NCI-H526 (cell line): ENCODE data around the gene NMNAT2.
"Not testable (repeated sequence)": the region's sequence is repeated elsewhere in the genome, so short reads cannot be mapped to it uniquely, and the experiment has no call there.

Experiments
- DNase-seq, 2 experiments: peaks; one replicate each; lab custom pipeline; 2025; lab: John Stamatoyannopoulos, UW

NMNAT2 gene

DNA sequence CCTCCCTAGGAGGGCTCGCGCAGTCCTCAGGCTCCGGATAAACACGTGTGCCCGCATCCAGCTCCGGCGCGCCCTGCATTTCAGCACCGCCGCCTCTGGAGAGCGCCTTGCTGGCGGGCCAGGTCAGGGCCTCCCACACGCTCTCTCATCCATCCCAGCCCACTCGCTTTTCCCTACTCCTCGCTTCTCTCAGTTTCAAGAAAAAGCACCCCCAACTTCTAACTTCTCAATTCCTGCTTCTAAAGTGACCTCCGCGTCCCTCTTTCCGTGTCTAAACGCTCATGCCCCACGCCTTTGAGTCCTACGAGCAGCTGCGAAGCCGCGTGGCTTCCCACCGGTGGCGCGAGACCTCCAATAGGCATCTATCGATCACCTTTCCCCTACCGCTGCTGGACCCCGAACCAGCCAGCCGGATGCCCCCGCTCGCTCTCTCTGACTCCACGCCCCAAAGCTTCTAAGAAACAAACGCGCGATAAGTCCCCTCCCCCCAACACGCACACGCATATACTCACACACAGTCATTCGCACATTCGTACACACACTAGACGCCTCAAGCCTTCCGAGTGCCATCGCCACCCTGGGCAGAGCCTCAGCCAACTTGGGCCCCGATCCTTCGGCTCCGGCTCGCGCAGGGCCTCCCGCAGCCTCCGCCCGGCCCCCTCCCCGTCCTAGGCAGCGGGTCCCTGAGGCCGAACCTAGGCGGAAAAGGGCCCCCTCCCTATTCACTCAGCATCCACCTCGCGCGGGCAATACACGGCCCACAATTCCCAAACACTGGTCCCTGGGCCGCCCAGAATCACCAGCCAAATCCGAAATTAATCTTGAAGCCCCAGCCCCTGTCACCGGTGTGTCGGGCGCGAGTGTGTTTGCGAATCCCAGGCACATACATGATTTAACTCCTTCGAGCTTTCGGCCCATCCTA is 1.1 kb downstream of the NMNAT2 start:
- DNase-seq = peak; percentile 85 to 98

DNA sequence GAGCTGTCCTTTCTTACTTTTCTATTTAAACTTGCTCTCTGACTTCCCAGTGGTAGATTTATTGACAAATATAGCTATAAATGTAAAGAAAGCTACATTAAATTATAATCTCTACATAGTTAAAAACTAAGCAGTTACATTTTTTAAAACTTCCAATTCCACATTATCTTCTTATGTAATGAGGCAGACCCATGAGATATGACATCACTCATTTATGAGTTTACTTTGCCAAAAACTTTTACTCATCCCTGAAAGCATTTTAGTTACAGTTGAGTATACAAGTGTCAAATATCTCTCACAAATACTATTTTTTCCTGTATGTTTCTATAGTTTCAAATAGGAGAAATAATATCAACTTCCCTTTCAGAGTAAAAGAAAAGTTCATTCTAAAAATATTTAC is 3.8 kb downstream of the NMNAT2 start:
- no peak for DNase-seq

DNA sequence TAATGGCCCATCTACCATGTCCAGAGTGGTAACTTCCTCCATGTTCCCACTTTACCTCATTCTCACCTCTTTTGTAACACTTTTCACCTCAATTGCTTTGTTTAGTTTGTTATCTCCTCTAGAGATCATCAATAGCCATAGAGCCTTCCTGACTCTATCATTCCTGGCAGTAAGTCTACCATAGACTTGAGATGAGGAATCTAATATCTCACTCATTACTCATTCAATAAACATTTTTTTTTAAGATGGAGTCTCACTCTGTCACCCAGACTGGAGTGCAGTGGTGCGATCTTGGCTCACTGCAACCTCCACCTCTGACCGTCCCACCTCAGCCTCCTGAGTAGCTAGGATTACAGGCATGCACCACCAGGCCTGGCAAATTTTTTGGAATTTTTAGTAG is 7.1 kb downstream of the NMNAT2 start:
- DNase-seq = no peak

DNA sequence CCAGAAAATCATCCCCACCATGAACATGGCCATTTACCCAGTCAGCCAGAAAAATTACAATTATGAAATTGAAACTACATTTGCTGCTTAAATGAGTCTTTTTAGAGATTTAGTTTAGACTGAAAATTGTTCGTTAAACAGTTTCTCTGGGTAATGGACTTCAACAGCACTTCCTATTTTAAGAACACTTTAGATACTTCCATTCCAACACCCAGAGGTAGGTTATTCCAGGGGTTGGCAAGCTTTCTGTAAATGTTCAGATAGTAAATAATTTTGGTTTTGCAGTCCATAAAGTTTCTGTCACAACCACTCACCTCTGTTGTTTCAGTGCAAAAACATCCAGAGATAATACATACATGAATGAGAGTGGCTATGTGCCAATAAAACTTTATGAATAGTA is 10.2 kb downstream of the NMNAT2 start:
- DNase-seq = no peak

DNA sequence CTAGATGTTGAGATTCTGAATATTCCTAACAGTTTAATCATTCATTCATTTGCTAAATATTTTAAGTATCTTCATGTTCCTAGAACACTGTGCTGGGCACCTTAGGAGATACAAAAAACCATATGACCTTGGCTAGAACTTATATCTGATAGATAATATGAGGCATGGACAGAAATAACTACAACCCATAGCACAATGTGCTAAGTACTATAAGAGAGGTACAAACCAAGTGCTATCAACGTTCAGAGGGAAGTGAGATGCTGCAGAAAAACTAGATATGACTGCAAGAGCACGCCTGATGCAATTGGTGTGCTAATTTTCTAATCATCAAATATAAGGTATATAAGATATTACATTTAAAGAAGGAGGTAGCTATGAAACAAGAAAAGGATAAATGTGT is 10.7 kb downstream of the NMNAT2 start:
- DNase-seq = no peak

DNA sequence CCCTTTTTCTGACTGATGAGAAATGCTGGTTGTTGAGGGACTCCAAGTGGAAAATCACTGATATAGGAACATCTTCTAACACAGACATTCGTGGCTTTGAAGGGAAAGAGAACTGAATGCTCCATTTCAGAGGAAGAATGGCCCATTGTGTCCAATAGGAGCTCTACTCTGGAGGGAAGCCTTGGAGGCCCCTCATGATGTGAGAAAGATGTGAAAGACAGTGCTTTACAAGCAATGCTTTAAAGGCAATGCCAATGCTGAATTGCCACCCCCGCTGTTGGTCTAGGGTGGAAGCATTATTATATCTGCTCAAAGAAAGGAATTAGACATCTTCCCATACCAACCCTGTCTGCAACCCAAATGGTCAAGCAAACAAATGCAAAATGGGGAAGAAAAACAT is 13.7 kb downstream of the NMNAT2 start:
- DNase-seq = peak; percentile 50 to 65

DNA sequence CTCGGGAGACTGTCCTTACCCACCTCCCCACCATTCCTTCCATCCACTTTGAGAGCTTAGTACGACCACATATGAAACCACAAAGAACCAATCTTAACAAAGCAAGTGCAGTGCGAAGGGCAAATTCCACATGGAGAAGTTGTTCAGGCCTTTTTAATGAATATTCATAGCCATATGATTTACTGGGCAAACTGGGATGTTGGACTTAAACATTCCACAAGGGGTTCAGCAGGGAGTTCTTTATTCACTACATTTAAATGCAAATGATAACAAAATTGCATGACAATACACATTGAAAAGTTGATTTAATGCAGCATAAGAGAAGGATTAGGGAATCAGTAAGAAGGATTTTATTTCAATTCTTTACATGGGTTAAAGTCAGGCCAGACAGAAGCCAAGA is 14.7 kb downstream of the NMNAT2 start:
- DNase-seq = peak; percentile 96 to 98

DNA sequence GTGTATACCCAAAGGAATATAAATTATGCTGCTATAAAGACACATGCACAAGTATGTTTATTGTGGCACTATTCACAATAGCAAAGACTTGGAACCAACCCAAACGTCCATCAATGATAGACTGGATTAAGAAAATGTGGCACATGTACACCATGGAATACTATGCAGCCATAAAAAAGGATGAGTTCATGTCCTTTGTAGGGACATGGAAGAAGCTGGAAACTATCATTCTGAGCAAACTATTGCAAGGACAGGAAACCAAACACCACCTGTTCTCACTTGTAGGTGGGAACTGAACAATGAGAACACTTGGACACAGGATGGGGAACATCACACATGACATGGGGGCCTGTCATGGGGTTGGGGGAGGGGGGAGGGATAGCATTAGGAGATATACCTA is 16.6 kb downstream of the NMNAT2 start:
- not testable (repeated sequence) for DNase-seq

DNA sequence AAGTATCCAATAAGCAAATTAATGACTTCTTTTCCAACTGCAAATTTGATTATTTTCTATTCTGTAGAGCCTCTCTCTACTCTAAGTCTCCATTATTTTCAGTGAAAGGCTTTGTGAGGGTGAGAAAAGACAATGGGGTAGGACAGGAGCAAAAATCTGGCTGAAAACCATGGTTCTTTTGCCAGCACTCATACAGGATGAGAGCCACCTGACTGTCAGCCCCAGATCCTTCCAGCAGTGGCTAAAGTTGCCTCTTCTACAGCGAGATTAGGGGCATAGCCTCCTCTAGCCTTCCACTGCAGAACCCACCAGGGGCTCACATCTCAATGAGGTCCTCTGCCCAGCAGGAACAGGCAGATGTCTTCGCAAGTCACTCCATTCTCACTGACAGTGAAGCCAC is 23.7 kb downstream of the NMNAT2 start:
- no peak for DNase-seq

DNA sequence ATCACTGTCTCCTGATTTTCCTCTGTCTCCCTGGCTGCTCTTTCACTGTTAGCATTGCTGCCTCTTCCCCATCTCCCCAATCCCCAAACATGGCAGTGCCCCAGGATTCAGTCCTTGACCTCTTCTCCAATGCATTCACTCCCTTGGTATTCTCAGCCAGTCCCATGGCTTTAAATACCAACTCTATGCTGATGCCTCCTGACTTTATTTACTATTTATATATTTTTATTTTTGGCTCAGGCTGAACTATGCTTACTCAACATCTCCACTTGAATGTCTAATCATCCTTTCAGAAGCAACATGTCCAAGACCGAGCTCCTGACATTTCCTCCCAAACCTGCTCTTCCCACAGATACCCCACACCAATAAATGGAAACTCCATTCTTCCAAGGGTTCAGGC is 26.3 kb downstream of the NMNAT2 start:
- no peak for DNase-seq

DNA sequence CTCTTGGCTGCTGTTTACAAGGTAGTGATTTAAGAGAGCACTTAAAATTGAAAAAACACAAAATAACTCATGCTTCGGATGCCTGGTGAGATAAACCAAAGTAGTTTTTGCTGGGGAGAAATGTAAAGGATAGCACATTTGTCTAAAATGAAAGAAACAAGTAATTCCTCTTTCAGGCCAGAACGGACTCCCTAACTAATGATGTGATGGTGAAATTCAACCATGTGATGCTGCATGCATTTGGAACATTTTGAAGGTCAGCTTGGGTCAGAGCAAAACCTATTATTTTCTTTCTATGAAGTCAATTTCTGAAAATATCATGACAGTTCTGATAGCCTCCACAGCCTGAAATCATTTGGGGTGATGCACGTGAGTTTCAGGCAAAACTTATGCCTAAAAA is 27.6 kb downstream of the NMNAT2 start:
- no peak for DNase-seq

DNA sequence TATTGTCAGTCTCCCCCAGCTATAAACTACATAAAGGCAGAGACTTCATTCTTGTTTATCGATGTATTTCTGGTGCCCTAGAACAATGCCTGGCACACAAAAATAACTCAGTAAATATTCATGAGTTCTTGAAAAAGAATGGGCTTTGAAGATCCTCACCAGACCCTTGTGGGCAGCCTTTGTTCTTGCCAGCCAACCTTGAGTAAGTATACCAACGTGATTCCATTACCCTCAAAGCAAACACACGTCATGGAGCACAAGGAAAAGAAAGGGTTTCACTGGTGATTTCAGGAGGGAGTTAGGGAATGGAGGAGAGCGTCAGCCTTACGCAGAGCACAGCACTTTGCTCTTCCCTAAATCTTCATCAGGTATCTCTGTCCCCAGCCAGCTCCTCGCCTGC is 29.4 kb downstream of the NMNAT2 start:
- DNase-seq = no peak

DNA sequence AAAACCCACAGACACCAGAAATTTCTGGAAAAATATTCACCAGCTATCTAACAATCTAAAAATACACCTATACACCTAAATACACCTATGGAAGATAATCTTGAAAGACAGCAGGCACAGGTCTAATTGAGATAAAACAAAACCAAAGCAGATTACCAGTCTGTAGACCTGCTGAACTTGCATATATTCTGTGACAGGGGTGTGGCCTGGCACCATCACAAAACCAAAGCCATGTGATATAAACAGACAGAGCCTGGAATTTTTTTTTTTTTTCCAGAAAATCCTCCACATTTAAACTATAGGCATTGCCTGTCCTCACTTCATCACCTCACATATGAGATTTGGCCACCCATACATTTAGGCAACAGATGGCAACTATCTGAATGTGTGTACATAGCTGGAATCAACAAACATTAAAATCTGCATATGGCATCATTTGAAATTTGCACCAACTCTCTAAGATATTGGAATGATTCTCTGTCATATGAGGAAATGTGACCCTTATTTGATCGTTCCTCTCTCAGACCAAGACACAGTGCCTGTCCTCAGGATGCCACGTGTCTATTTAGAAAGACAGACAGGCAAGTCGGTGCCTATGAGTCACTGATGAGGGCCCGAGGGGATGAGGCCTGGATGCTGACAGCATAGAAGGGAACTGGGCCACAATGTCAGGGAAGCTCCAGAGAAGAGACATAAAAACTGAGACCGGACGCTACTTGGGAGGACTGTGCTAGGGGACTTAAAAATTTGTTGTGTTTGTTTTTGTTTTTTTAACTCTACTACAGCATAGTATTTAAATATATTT is 32.6 kb downstream of the NMNAT2 start:
- no peak for DNase-seq

DNA sequence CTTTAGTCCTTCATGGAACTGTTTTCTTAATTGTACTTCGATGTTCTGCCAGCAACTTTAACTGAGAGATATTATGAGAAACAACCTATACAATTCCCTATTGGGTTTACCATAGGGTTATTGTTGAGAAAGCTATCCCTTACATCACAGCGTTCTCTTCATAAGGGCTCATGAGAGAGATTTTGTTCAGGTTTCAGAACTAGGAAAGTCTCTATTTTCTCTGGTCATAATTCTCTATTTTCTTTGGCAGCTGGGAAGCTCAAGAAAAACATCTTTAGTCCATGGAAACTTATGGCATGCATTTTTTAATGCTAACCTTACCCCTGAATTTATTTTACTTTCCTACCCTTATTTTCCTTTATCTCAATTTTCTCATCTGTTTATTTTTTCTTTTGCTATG is 38.2 kb downstream of the NMNAT2 start:
- no peak for DNase-seq

DNA sequence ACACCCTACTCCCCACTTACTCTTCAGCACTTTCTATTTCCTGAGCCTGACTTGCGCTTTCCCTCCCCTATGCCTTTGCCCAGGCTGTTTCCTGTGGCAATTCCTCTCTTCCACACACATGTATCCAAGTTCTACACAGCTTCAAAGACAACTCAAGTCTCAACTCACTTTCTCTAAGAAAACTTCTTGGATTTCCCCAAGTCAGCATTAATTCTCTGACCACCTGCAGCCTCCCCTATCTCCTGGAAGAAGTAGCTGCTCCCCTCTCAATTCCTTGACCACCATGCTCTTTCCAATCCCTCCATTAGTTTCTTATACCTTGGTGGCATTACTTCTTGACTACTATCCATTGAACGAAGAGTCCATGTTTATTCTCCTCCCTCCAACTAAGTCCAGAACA is 42.8 kb downstream of the NMNAT2 start:
- no peak for DNase-seq

DNA sequence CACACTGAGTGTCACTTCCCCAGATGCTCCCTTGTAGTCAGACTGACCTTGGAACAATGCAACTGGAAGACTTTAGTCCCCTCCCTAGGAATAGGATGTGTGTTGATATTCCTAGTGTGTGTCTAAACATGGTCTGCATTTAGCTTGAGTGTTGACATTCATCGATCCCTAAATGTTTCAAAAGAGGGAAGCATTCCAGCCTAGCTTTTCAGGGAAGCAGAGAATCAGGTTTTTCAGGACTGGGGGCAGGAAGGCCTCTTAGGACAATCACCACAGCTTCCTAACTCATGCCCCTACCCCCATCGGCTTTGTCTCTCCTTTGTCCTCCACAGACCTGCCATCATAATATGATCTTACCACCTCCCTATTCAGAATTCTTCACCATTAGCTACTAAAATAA is 43.4 kb downstream of the NMNAT2 start:
- DNase-seq = no peak

DNA sequence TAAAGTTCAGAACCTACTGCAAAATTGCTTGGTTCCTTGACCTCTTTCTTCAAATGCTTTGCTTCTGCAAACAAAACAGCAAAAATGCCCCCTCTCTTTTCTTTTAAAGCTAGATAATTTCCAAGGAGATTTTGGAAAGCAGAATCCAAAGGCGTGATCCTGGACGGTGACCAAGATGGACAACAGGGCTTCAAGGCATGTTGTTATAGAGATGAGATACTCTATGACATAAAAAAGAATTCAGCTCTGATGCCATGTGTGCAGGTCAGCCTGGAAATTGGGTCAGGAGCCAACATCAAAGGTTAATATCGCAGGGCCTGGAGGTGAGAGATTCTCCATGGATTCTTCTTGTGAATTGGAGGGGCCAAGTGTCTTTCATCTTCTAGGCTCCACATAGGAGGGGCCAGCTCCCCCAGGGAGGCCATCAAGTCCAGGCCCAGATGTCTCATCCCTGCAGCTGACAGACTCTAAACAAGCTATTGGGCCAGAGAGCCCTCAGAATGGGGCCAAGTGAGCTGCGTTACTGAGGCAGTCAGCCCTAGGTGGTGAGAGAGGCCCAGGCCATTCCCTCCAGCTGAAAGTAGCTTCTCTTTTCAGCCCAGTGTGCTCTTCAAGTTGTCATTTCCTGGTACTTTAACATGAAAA is 45.5 kb downstream of the NMNAT2 start:
- no peak for DNase-seq

DNA sequence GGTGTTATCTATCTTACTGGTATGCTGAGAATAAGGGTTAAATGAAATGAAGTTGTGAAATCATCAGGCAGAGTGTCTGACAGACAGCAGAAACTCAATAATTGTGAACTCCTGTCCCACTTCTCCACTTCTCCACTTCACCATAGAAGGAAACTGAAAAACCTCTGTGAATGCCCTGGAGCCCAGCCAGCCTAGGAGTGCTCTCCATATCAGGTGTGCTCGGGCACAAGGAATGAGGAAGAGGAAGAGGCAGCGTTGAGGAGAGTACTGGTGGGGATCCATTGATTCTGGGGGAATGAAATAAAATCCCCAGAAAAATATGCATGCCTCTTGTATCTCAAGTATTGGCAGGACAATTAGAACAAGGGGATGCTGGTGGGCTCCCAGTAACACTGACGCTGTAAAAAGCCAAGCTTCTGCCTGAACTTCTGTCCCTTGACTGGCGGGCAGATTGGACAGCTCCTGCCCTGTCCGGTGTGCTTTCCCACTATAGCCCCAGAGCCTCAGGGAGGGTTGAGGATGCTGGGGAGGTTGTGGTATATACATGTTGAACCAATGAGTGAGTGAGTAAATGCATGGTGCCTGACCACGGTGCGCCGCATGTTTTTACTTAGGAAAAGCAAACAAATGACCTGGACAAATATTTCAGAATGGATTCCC is 47.7 kb downstream of the NMNAT2 start:
- no peak for DNase-seq

DNA sequence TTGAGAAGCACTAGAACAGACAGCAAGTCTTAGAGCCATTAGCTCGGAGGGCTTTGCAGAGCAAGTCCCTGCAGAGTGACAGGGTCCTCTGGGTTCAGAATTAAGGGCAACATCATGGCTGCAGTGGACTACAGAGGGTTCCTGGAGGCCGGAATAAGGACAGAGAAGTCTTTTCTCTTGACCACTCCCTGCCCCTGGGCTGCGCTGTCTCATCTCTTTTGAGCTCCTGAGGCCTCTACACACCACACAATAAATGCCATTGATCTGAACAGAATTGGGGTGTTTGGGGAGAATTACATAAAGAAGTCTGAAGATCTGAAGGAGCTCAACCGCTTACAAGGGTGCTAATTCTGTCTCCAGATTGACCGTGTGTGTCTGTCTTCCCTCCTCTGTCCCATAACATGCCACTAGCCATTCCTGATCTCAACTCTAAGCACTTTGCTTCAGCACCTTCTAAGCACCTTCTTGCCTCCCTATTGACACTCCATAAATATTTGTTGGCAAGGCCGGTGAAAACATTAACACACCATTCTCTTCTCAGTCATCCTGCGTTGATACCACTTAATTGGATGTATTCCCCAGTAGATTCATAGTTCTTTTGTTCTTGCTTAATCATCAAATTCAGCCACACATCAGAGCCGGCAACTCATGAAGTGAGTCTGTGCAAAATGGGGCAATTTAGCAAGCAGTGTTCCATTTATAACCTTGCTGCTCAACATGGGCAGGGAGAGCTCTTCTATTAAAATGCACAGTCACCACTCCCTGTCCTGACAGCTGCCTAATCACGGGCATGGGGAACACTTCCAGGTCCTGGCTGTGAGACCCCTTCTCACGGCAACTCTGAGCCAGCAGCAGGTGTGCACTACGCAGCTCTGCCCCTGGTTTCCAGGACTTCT is 49.7 kb downstream of the NMNAT2 start:
- no peak for DNase-seq

DNA sequence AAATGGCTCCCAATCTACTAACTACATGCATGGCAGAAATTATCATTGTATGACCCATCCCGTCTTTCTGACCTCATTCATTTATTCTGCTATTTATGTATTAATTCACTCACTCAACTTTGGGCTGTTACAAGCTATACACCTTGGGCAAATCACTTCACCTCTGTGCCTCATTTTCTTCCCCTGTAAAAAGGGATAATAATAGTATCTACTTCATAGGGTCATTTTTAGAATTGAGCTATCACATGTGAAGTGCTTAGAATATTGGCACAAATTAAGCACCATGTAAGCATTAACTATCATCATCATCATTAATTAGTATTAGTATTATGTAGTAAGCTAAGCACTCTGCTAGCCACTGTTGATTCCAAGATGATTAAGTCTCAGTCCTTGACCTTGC is 52.1 kb downstream of the NMNAT2 start:
- DNase-seq = no peak

DNA sequence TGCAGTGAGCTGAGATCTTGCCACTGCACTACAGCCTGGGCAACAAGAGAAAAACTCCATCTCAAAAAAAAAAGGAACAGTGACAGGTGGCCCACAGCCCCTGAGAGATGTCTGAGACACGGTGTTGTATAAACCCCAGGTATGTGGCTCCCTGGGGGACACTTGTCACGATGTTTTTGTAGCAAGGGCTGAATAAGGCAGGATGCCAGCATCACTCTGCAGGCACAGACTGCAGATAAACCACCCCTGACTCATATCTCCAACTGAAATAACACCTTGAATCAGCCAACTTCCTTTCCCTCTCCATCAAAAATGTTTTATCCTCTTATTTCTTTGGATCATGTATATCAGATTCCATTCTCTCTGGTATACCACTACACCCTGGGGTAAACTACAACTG is 52.5 kb downstream of the NMNAT2 start:
- no peak for DNase-seq
